K562 (cell line): Measurements from ENCODE around the gene EFNA2. TPM values are rescaled to one million over a fixed set of nuclear protein-coding genes. Genes with fewer than 3 reads are reported as not detected.

Experiments
- ATAC-seq: fragments of 200-7000 bp; cut with Tn5 transposase; 3 replicates; pipeline ENCODE4 v1.9.1; 2020; ENCODE audit warnings: moderate library complexity
- BruUV-seq: library from RNA; stranded (reverse); fragments of 400-500 nt; replicated peaks from 2 replicates; lab custom pipeline; 2021; lab: Mats Ljungman, UMichigan
- CTCF ChIA-PET: fragments of 300-600 bp; formaldehyde crosslinking; extraction: SDS; loops from one replicate; lab custom pipeline; 2021; ENCODE audit warnings: low intra/inter-chr PET ratio; lab: Yijun Ruan, JAX
- POLR2A ChIA-PET: fragments of 300-600, 350-650 bp; sonication (Branson Sonifier 250); formaldehyde crosslinking; extraction: SDS; loops from one replicate; lab custom pipeline; 2021; ENCODE audit warnings: antibody characterized with exemption, inconsistent platforms; lab: Yijun Ruan, JAX
- DNase-seq, 4 experiments: peaks; one replicate each; pipeline versions ENCODE4 v3.0.0 to v3.0.0-alpha.2; 2011 to 2018; ENCODE audit warnings: low spot score in 3 of 4, mixed read lengths in 3 of 4; ENCODE audit errors: extremely low read depth in 1 of 4
- FAIRE-seq: peaks from 2 replicates; lab custom pipeline; 2011; peaks lifted over from hg19 to GRCh38; lab: Jason Lieb, UNC
- H2AFZ ChIP-seq: 2 replicates; pipeline ENCODE4 v1.6.0; 2011; ENCODE audit warnings: low read depth, low read length, control low read depth, inconsistent platforms
- H3K27ac ChIP-seq: fragments of 200-600 bp; 3 replicates; pipeline ENCODE4 v1.8.0; 2011; ENCODE audit warnings: low read depth, mild to moderate bottlenecking, control low read depth, inconsistent platforms, low read length, moderate library complexity, mixed read lengths; ENCODE audit errors: extremely low read depth
- H3K27me3 ChIP-seq, 2 experiments: fragments of 300-600 bp in 1 of 2; 2 replicates in 1 of 2; 3 replicates in 1 of 2; pipeline versions ENCODE4 v1.6.0 to v1.8.0; 2011; ENCODE audit warnings: inconsistent platforms in 2 of 2, low read length in 2 of 2, mild to moderate bottlenecking in 1 of 2, mixed read lengths in 1 of 2, moderate library complexity in 1 of 2; ENCODE audit not compliant: control insufficient read depth in 2 of 2, insufficient read depth in 2 of 2
- H3K36me3 ChIP-seq: fragments of 300-600 bp; 3 replicates; pipeline ENCODE4 v1.8.0; 2011; ENCODE audit warnings: mild to moderate bottlenecking, low read length, inconsistent platforms; ENCODE audit not compliant: control insufficient read depth, insufficient read depth
- H3K4me1 ChIP-seq, 2 experiments: fragments of 200-600 bp in 1 of 2; replicated peaks in 1 of 2; 2 replicates in 1 of 2; 3 replicates in 1 of 2; pipeline versions ENCODE4 v1.5.1 to v1.8.0; 2011; ENCODE audit warnings: inconsistent platforms in 2 of 2, low read length in 2 of 2, mild to moderate bottlenecking in 1 of 2, mixed read lengths in 1 of 2, moderate library complexity in 1 of 2; ENCODE audit not compliant: control insufficient read depth in 2 of 2, insufficient read depth in 2 of 2
- H3K4me2 ChIP-seq: 2 replicates; pipeline ENCODE4 v1.6.1; 2011; ENCODE audit warnings: low read length, control low read depth, inconsistent platforms, mixed read lengths; ENCODE audit not compliant: insufficient read depth
- H3K4me3 ChIP-seq: fragments of 200-600 bp; sonication (generic), shearing (Covaris generic); 2 replicates; pipeline ENCODE4 v1.5.1; 2016; ENCODE audit warnings: control low read depth, inconsistent platforms
- H3K79me2 ChIP-seq: fragments of 200-600 bp; 3 replicates; pipeline ENCODE4 v1.8.0; 2011; ENCODE audit warnings: low read length, inconsistent platforms; ENCODE audit not compliant: control insufficient read depth, insufficient read depth
- H3K9ac ChIP-seq, 2 experiments: 2 replicates each; pipeline versions ENCODE4 v1.6.0 to v1.6.1; 2011; ENCODE audit warnings: low read depth in 2 of 2, low read length in 2 of 2, control low read depth in 1 of 2, inconsistent platforms in 1 of 2, mild to moderate bottlenecking in 1 of 2, mixed read lengths in 1 of 2; ENCODE audit not compliant: insufficient read depth in 1 of 2
- H3K9me1 ChIP-seq: one replicate; pipeline ENCODE4 v1.6.0; 2011; ENCODE audit warnings: inconsistent platforms, mild to moderate bottlenecking, low read length, moderate library complexity; ENCODE audit not compliant: control insufficient read depth, insufficient read depth
- H3K9me3 ChIP-seq: replicated peaks from 2 replicates; pipeline ENCODE4 v1.5.1; 2011; ENCODE audit warnings: low read depth, low read length, inconsistent platforms; ENCODE audit not compliant: control insufficient read depth, insufficient read depth
- H4K20me1 ChIP-seq: replicated peaks from 2 replicates; pipeline ENCODE4 v1.6.1; 2011; ENCODE audit warnings: low read length, inconsistent platforms, mixed read lengths; ENCODE audit not compliant: control insufficient read depth, insufficient read depth
- ZNF445 ChIP-seq: fragments of 250-450 bp; sonication (Bioruptor Pico); IDR thresholded peaks from 2 replicates; pipeline ENCODE4 v1.4.0; 2020; ENCODE audit warnings: low read depth, mild to moderate bottlenecking, moderate library complexity
- ZNF586 ChIP-seq: fragments of 450-650 bp; formaldehyde crosslinking; conservative IDR thresholded peaks from 2 replicates; pipeline ENCODE4 v1.4.0; 2020; ENCODE audit warnings: mild to moderate bottlenecking, moderate library complexity
- WGBS: fragments of 100-300 bp; shearing (Covaris generic); methylation state at CpG from one replicate; pipeline ENCODE4 v1.1.6; 2016; ENCODE audit warnings: low coverage, mixed read lengths; ENCODE audit not compliant: insufficient coverage; ENCODE audit errors: missing lambda C conversion rate; 5-methylcytosine and 5-hydroxymethylcytosine counted together
- in situ Hi-C: fragments of 300-500 bp; cut with MboI; formaldehyde crosslinking; loops from 4 replicates; pipeline ENCODE4 v1.15.0; 2018; ENCODE audit warnings: inconsistent platforms, mixed read lengths
- intact Hi-C: fragments of 100-400 bp; cut with micrococcal nuclease; formaldehyde crosslinking; loops from 2 replicates; pipeline ENCODE4 v1.14.2; 2022
- polyA plus RNA-seq, 8 experiments: library from polyadenylated mRNA; depleted of rRNA in 4 of 8; stranded (reverse) in 5 of 8; unstranded in 3 of 8; fragments of >200 nt; fragmentation: Nextera tagmentation in 2 of 8; fragmentation: Illumina TruSeq in 1 of 8; extraction: Ambion mirVana in 2 of 8; extraction: Trizol in 1 of 8; gene quantifications; 2 replicates each; pipeline versions ENCODE4 v1.2.1 to v1.2.3, GENCODE V29; 2011 to 2014; ENCODE audit warnings: inconsistent platforms in 1 of 8, missing spikeins in 1 of 8
- total RNA-seq, 7 experiments: library from RNA; depleted of rRNA in 6 of 7; stranded (reverse); fragments of >200 nt in 6 of 7; fragmentation: Illumina TruSeq in 2 of 7; extraction: Trizol in 2 of 7; gene quantifications; 2 replicates each; pipeline versions ENCODE4 v1.2.1 to v1.2.3, GENCODE V29; 2011 to 2021; ENCODE audit warnings: low replicate concordance in 1 of 7
- TF ChIP-seq, protein P1 (sequence below): sonication (generic); formaldehyde crosslinking; IDR thresholded peaks from 2 replicates; pipeline ENCODE4 v1.8.1; 2023; ENCODE audit warnings: mild to moderate bottlenecking, missing genetic modification reagents
- TF ChIP-seq, protein P2 (sequence below): fragments of 250-450 bp; sonication (Bioruptor Pico); IDR thresholded peaks from 2 replicates; pipeline ENCODE4 v1.6.1; 2021; ENCODE audit warnings: mild to moderate bottlenecking

The EFNA2 gene
- total and polyA plus RNA-seq, 9 of the 15 experiments (the other 6 are each of a cell fraction or from before 2014, with no cell fraction given) = 0.11 to 0.44 (median 0.15) TPM; not detected in 6

DNA sequence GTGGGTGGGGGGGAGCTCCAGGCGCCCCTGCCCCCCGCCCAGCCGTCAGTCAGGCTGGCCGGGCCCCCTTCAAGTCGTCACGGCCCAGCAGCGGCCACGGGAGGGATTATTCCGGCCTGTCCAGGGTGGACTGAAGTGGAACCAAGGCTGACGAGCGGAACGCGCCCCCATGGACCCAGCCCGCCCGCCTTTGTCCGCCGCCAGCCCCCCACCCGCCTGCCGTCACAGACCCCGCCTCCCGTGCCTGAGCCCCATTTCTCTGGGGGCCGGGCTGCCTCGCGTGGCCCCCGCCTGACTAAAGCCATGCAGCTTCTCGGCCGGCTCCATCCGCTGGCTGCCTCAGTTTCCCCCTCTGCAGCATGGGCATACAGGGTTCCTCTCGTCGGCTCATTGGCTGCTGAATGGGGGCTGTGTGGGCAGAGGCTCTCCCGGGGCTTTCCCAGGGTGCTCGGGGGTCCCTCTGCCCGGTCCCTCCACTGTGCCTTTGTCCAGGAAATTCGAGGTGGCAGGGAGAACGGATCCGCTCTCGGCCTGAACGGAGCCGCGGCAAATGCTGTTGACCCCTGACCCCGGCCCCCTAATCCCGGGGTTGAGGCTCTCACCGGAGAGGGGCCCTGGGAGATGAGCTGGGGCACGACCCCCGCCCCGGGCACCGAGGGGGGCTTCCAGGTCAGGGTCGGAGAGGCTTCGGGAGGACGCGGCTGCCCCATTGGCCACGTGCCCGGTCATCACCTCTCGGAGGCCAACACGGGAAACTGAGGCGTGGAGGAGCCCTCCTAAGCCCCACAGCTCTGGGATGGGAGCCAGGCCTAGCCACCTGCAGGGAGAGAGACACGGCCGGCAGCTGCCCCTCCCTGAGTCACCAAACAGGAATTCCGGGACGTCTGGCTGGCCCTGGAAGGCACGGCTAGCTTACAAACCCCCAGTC is 27.4 kb downstream of the EFNA2 start:
- Histone ChIP-seq H3K9me1 (no peaks in the 10 kb centered on the region), H3K4me2 (no peak overlapping the region), H3K36me3 (no peaks in the 10 kb centered on the region), H3K4me1 (peaks cover 6 to 79% of the 10 kb centered on the region in 2 experiments), H3K9ac (no peak overlapping the region), H3K4me3 (no peak overlapping the region), H3K27me3 (no peaks in the 10 kb centered on the region), H3K79me2 (peaks cover 10% of the 10 kb centered on the region; the same call in 2 of the 3 replicates), H4K20me1 (peaks cover 11% of the 10 kb centered on the region), H2AFZ (no peak overlapping the region), H3K9me3 (no peaks in the 10 kb centered on the region), H3K27ac (no peak overlapping the region)
- intact Hi-C loops = no loop called here
- TF ChIP-seq ZNF445 (no peak), ZNF586 (CRISPR knock-in tag) (no peak)
- TF ChIP-seq, protein P1, sequence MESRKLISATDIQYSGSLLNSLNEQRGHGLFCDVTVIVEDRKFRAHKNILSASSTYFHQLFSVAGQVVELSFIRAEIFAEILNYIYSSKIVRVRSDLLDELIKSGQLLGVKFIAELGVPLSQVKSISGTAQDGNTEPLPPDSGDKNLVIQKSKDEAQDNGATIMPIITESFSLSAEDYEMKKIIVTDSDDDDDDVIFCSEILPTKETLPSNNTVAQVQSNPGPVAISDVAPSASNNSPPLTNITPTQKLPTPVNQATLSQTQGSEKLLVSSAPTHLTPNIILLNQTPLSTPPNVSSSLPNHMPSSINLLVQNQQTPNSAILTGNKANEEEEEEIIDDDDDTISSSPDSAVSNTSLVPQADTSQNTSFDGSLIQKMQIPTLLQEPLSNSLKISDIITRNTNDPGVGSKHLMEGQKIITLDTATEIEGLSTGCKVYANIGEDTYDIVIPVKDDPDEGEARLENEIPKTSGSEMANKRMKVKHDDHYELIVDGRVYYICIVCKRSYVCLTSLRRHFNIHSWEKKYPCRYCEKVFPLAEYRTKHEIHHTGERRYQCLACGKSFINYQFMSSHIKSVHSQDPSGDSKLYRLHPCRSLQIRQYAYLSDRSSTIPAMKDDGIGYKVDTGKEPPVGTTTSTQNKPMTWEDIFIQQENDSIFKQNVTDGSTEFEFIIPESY (CRISPR knock-in tag) = peak; percentile 14; the same call in 1 of the 2 replicates
- TF ChIP-seq, protein P2, sequence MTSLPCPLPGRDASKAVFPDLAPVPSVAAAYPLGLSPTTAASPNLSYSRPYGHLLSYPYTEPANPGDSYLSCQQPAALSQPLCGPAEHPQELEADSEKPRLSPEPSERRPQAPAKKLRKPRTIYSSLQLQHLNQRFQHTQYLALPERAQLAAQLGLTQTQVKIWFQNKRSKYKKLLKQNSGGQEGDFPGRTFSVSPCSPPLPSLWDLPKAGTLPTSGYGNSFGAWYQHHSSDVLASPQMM (CRISPR knock-in tag) = no peak
- DNase-seq (no peak), ATAC-seq (no peak), FAIRE-seq (no peak)
- BruUV-seq = no TSS peak
- 47% methylated on average over 38 of the region's 61 CpGs for WGBS
- ChIA-PET POLR2A (interaction anchor here (0.5 to 1.6 kb wide), 3 partner anchors 14 to 40 kb away, joined by 3 to 6 read pairs (median 3); no protein-coding TSS in a partner anchor), CTCF (no interaction called here)
- in situ Hi-C loops = no loop called here
